Measurements from ENCODE around the gene CDC42BPG. TPM values are rescaled to one million over a fixed set of nuclear protein-coding genes. Genes with fewer than 3 reads are reported as not detected.

Gene CDC42BPG
- total RNA-seq, 1 donor from 2014 or later = not detected

DNA sequence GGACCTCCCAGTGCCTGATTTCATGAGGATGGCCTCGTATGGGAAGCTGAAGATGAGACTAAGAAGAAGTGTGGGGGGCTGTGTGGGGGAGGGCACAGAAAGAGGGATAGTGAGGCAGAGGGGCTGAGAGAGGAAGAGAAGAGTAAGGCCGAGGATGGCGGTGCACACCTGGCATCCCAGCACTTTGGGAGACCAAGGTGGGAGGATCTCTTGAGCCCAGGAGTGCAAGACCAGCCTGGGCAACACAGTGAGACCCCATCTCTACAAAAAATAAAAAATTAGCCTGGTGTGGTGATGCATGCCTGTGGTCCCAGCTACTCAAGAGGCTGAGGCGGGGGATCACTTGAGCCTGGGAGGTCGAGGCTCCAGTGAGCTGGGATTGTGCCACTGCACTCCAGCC, 47.4 kb upstream of the CDC42BPG start:
- no peak overlapping the region for H3K27ac ChIP-seq
- no peak for DNase-seq (ENCODE audit: low spot score in 2 of 2)
- intact Hi-C loops (cut with DNase I) = no loop called here

DNA sequence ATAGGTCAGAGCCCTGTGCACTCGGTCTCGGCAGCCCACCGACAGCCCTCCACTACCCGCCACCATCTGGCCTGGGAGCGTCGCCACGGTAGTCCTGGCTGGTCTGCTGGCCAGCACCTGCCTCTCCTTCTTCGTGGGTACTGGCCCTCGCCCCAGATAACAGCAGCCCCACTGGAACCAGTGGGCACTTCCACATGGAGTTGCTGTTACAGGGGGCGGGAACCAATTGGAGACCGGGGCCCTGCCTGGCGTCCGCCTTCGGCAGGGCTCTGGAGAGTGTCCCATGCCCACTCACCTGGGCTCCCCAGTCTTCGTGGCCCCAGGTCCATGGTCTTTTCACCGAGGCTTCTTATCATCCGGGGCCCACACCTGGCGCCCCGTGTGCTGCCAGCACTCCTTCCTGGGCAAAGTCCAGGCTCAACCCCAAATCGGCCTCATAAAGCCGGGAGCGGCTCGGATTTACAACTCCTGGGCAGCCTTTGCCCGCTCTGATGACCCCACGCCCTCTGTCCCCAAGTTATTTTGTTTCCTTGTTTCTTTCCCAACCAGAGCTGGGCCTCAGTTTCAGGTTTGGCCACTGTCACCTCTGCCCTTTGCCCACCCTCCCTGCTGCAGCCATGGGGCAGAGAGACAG, 46.9 kb upstream of the CDC42BPG start:
- Histone ChIP-seq H3K27ac (no peak overlapping the region), H3K9me3 (no peaks in the 10 kb centered on the region), H3K36me3 (peaks cover 10 to 15% of the 10 kb centered on the region in 2 donors), H3K4me3 (no peak overlapping the region), H3K27me3 (no peaks in the 10 kb centered on the region), H3K4me1 (peaks cover 5% of the 10 kb centered on the region in 2 donors)
- intact Hi-C loops (cut with DNase I) = no loop called here
- TF ChIP-seq, protein P1, sequence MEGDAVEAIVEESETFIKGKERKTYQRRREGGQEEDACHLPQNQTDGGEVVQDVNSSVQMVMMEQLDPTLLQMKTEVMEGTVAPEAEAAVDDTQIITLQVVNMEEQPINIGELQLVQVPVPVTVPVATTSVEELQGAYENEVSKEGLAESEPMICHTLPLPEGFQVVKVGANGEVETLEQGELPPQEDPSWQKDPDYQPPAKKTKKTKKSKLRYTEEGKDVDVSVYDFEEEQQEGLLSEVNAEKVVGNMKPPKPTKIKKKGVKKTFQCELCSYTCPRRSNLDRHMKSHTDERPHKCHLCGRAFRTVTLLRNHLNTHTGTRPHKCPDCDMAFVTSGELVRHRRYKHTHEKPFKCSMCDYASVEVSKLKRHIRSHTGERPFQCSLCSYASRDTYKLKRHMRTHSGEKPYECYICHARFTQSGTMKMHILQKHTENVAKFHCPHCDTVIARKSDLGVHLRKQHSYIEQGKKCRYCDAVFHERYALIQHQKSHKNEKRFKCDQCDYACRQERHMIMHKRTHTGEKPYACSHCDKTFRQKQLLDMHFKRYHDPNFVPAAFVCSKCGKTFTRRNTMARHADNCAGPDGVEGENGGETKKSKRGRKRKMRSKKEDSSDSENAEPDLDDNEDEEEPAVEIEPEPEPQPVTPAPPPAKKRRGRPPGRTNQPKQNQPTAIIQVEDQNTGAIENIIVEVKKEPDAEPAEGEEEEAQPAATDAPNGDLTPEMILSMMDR (IDR thresholded peaks at IDR 0.05) = no peak
- no peak for DNase-seq (ENCODE audit: low spot score in 2 of 2)

More for the DNA sequence above, 47.4 kb upstream of the CDC42BPG start:
- peaks cover 5% of the 10 kb centered on the region in 2 donors for H3K4me1 ChIP-seq
- peaks cover 13 to 20% of the 10 kb centered on the region in 2 donors for H3K36me3 ChIP-seq
- H3K27me3 ChIP-seq = no peaks in the 10 kb centered on the region
- H3K4me3 ChIP-seq = no peak overlapping the region
- no peaks in the 10 kb centered on the region for H3K9me3 ChIP-seq
- TF ChIP-seq, protein P1 (IDR thresholded peaks at IDR 0.05) = no peak

DNA sequence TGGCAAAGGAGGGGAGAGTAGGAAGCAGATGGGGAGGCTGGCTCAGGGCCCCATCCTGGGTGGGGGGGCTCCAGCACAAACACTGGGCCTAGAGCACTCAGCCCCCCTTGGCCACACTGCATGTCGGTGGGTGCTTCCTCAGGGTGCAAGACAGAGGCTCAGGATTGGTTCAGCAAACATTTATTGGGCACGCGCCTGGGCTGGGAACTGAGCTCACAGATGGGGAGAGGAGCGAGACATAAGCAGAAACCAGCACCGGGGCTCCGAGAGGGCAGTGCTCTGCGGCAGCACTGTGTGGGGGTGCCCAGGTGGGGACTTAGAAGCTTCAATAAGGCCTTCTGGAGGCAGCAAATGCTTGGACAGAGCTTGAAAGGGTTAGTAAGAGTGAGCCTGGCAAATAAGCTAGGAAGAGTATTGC, 46.1 kb upstream of the CDC42BPG start:
- H3K27ac ChIP-seq = no peak overlapping the region
- no peak for DNase-seq (ENCODE audit: low spot score in 2 of 2)
- intact Hi-C loops (cut with DNase I) = no loop called here
- peaks cover 5% of the 10 kb centered on the region in 2 donors for H3K4me1 ChIP-seq
- H3K27me3 ChIP-seq = no peaks in the 10 kb centered on the region
- peaks cover 6 to 8% of the 10 kb centered on the region in 2 donors for H3K36me3 ChIP-seq
- TF ChIP-seq, protein P1 (IDR thresholded peaks at IDR 0.05) = no peak
- H3K4me3 ChIP-seq = no peak overlapping the region
- H3K9me3 ChIP-seq = no peaks in the 10 kb centered on the region

DNA sequence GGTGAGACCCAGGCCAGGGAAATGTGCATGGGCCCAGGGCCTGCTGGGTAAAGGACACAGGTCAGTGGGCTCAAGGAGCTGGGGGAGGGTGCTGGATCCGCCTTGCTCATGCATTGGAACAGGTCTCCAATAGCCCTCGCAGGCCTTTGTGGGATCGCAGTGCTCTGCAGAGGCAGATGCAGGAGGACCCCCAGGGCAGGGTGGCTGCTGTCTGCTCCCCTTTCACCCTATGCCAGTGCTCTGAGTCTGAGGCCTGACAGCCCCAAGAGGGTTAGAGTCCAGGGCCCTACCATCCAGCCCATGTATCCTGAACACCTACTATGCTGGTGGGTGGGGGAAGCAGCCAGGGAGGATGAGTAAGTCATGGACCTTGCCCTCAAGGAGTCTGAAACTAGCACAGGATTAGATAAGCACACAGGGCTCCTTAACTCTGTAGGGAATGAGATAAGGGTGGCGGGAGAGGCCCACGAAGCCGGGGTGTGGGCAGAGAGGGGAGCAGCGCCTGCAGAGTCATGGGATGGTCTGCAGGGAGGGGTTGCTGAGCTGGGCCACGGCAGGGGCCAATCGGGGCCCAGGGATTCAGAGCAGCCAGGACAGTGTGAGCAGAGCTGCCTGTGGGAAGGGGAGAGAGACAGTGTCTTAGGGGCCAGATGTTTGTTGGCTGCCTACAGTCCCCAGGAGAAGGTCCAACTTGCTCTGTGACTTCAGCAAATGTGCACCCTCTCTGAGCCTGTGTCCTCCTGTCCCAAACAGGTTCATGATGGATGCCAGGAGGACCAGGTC, 44.5 kb upstream of the CDC42BPG start:
- H3K36me3 ChIP-seq = no peaks in the 10 kb centered on the region
- H3K4me3 ChIP-seq = no peak overlapping the region
- DNase-seq (ENCODE audit: low spot score in 2 of 2) = no peak
- H3K27ac ChIP-seq = no peak overlapping the region
- no peaks in the 10 kb centered on the region for H3K9me3 ChIP-seq
- peaks cover 5% of the 10 kb centered on the region in 2 donors for H3K4me1 ChIP-seq
- TF ChIP-seq, protein P1 (IDR thresholded peaks at IDR 0.05) = no peak
- intact Hi-C loops (cut with DNase I) = no loop called here
- H3K27me3 ChIP-seq = no peaks in the 10 kb centered on the region

DNA sequence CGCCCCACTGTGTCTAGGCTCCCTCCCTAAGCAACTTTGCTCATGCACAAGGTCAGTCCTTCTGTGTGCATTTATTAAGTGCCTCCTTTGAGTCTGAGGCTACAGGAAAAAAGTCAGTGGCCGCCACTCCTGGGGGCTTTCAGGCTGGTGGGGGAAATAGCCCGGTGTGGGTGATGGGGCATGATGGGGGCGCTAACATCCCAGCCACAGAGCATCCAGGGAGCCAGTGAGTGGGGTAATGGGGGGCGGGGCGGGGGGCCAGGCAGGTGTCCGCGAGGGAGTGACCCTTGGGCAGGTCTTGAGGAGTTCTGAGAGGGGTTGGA, 43.9 kb upstream of the CDC42BPG start:
- no peaks in the 10 kb centered on the region for H3K36me3 ChIP-seq
- H3K9me3 ChIP-seq = no peaks in the 10 kb centered on the region
- peak overlapping the region in 1 of 2 donors; percentile 42 for H3K27ac ChIP-seq
- H3K4me3 ChIP-seq = peak overlapping the region; percentile 41 to 51
- no peak for DNase-seq (ENCODE audit: low spot score in 2 of 2)
- H3K4me1 ChIP-seq = peaks cover 5% of the 10 kb centered on the region in 2 donors
- TF ChIP-seq, protein P1 (IDR thresholded peaks at IDR 0.05) = no peak
- H3K27me3 ChIP-seq = no peaks in the 10 kb centered on the region
- intact Hi-C loops (cut with DNase I) = no loop called here
